SK-N-SH (cell line): ENCODE data around the gene ATP8B3.

Experiments
- EZH2phosphoT487 ChIP-seq: fragments of 200-600 bp; sonication (generic); IDR thresholded peaks from 2 replicates; pipeline ENCODE4 v1.6.1; 2017; ENCODE audit warnings: low read depth, mixed run types, mild to moderate bottlenecking, antibody characterized with exemption, moderate library complexity, borderline replicate concordance
- TF ChIP-seq, protein P1 (sequence below): fragments of 200-600 bp; sonication (generic); IDR thresholded peaks from 2 replicates; pipeline ENCODE4 v1.6.1; 2017; ENCODE audit warnings: antibody characterized with exemption, mild to moderate bottlenecking, moderate library complexity
- TF ChIP-seq, protein P2 (sequence below): IDR thresholded peaks from 2 replicates; pipeline ENCODE4 v1.6.1; 2012; ENCODE audit warnings: mild to moderate bottlenecking, low read depth, low read length, moderate library complexity

DNA sequence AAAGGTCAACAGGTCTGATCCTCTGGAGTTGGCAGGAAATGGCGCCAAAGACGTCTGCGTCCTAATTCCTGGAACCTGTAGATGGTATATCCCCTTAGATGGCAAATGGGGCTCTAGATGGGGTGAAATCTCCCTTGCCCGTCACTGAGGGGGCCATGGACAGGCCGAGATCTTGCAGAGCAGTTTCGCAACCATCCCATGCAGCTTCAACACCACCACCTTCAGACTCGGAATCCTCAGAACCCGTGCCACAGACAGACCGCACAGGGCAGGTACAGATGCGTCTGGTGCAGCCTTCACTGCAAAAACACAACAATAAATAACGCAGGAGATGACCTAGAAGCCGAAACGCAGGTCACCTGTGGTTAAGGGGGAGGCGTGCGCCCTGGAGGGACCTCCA is 18.5 kb upstream of the ATP8B3 start:
- TF ChIP-seq, protein P1, sequence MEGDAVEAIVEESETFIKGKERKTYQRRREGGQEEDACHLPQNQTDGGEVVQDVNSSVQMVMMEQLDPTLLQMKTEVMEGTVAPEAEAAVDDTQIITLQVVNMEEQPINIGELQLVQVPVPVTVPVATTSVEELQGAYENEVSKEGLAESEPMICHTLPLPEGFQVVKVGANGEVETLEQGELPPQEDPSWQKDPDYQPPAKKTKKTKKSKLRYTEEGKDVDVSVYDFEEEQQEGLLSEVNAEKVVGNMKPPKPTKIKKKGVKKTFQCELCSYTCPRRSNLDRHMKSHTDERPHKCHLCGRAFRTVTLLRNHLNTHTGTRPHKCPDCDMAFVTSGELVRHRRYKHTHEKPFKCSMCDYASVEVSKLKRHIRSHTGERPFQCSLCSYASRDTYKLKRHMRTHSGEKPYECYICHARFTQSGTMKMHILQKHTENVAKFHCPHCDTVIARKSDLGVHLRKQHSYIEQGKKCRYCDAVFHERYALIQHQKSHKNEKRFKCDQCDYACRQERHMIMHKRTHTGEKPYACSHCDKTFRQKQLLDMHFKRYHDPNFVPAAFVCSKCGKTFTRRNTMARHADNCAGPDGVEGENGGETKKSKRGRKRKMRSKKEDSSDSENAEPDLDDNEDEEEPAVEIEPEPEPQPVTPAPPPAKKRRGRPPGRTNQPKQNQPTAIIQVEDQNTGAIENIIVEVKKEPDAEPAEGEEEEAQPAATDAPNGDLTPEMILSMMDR: no peak
- TF ChIP-seq, protein P2, sequence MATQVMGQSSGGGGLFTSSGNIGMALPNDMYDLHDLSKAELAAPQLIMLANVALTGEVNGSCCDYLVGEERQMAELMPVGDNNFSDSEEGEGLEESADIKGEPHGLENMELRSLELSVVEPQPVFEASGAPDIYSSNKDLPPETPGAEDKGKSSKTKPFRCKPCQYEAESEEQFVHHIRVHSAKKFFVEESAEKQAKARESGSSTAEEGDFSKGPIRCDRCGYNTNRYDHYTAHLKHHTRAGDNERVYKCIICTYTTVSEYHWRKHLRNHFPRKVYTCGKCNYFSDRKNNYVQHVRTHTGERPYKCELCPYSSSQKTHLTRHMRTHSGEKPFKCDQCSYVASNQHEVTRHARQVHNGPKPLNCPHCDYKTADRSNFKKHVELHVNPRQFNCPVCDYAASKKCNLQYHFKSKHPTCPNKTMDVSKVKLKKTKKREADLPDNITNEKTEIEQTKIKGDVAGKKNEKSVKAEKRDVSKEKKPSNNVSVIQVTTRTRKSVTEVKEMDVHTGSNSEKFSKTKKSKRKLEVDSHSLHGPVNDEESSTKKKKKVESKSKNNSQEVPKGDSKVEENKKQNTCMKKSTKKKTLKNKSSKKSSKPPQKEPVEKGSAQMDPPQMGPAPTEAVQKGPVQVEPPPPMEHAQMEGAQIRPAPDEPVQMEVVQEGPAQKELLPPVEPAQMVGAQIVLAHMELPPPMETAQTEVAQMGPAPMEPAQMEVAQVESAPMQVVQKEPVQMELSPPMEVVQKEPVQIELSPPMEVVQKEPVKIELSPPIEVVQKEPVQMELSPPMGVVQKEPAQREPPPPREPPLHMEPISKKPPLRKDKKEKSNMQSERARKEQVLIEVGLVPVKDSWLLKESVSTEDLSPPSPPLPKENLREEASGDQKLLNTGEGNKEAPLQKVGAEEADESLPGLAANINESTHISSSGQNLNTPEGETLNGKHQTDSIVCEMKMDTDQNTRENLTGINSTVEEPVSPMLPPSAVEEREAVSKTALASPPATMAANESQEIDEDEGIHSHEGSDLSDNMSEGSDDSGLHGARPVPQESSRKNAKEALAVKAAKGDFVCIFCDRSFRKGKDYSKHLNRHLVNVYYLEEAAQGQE: no peak
- no peak for TF ChIP-seq EZH2phosphoT487
